Activated naive CD8-positive, alpha-beta T cell treated with anti-CD3 and anti-CD28 coated beads, Interleukin-2, amount 10 ng/mL, durations not matched to agents 7 days and 5 days (primary cell): ENCODE data around the gene ACYP2. TPM values are rescaled to one million over a fixed set of nuclear protein-coding genes. Genes with fewer than 3 reads are reported as not detected.
"Not testable (repeated sequence)": the region's sequence is repeated elsewhere in the genome, so short reads cannot be mapped to it uniquely, and the experiment has no call there.

Source experiments
- ATAC-seq: fragments of 150-1000 bp; cut with Tn5 transposase; one replicate; pipeline ENCODE4 v1.10.0; 2021; ENCODE audit warnings: low read depth, moderate library complexity
- POLR2A ChIA-PET: fragments of 350-600 bp; sonication (Branson Sonifier 250); formaldehyde crosslinking; loops from one replicate; lab custom pipeline; 2021; ENCODE audit warnings: antibody characterized with exemption; lab: Charles Lee
- DNase-seq: peaks from one replicate; pipeline ENCODE4 v3.0.0; 2021
- H3K27ac Mint-ChIP-seq: one replicate; pipeline ENCODE4 v1.8.0; 2022; ENCODE audit warnings: mild to moderate bottlenecking, mixed read lengths
- H3K27me3 Mint-ChIP-seq: one replicate; pipeline ENCODE4 v1.8.0; 2022; ENCODE audit warnings: mild to moderate bottlenecking, moderate library complexity, mixed read lengths
- H3K36me3 Mint-ChIP-seq: one replicate; pipeline ENCODE4 v1.8.0; 2021; ENCODE audit warnings: mild to moderate bottlenecking, mixed read lengths
- H3K4me1 Mint-ChIP-seq: one replicate; pipeline ENCODE4 v1.8.0; 2021; ENCODE audit warnings: mixed read lengths
- H3K4me3 Mint-ChIP-seq: one replicate; pipeline ENCODE4 v1.8.0; 2022; ENCODE audit warnings: mild to moderate bottlenecking, moderate library complexity, mixed read lengths
- H3K9me3 Mint-ChIP-seq: one replicate; pipeline ENCODE4 v1.8.0; 2021; ENCODE audit warnings: mixed read lengths
- total RNA-seq, 2 experiments: library from RNA; stranded (reverse); gene quantifications; one replicate each; pipeline ENCODE4 v1.2.3, GENCODE V29; 2021

The ACYP2 gene
- 10 to 100 TPM; 13.9 TPM for total RNA-seq

GRCh38 chr2:54115284-54116137 lies at the start of gene ACYP2:
Gene ACYP2 (plus strand): TSS chr2:54115615.
- peak within 1 kb of the TSS; percentile 94 for H3K4me3 Mint-ChIP-seq
- ATAC-seq: peak; percentile 91
- H3K9me3 Mint-ChIP-seq: peaks cover 14% of the 10 kb centered on the region

GRCh38 chr2:54065891-54066290 lies 49.5 kb upstream of the ACYP2 start:
- no peak for ATAC-seq
- Mint-ChIP-seq H3K4me3 (no peak overlapping the region), H3K9me3 (peaks cover 2% of the 10 kb centered on the region), H3K36me3 (peaks cover 3% of the 10 kb centered on the region), H3K27ac (no peak overlapping the region), H3K4me1 (peaks cover 1% of the 10 kb centered on the region), H3K27me3 (no peaks in the 10 kb centered on the region)
- no peak for DNase-seq
- POLR2A ChIA-PET: no interaction called here

More at GRCh38 chr2:54115284-54116137, at the start of gene ACYP2:
- Mint-ChIP-seq H3K27me3 (no peaks in the 10 kb centered on the region), H3K27ac (peak within 1 kb of the TSS; percentile 98), H3K36me3 (peaks cover 28% of the 10 kb centered on the region), H3K4me1 (peaks cover 11% of the 10 kb centered on the region)
- POLR2A ChIA-PET: interaction anchor here (0.9 to 1.8 kb wide), 3 partner anchors 12 to 444 kb away, joined by 3 to 9 read pairs (median 4); partner anchors contain the start of gene PSME4
- peak; percentile 91 for DNase-seq

GRCh38 chr2:54067851-54068375 lies 47.5 kb upstream of the ACYP2 start:
- H3K4me3 Mint-ChIP-seq: no peak overlapping the region
- H3K27me3 Mint-ChIP-seq: no peaks in the 10 kb centered on the region
- DNase-seq (no peak), ATAC-seq (no peak)
- H3K4me1 Mint-ChIP-seq: no peaks in the 10 kb centered on the region
- POLR2A ChIA-PET: no interaction called here
- H3K36me3 Mint-ChIP-seq: peaks cover 1% of the 10 kb centered on the region
- H3K27ac Mint-ChIP-seq: no peak overlapping the region
- no peaks in the 10 kb centered on the region for H3K9me3 Mint-ChIP-seq

GRCh38 chr2:54072483-54072882 lies 42.9 kb upstream of the ACYP2 start:
- H3K4me1 Mint-ChIP-seq, H3K27me3 Mint-ChIP-seq, H3K27ac Mint-ChIP-seq, H3K9me3 Mint-ChIP-seq, H3K36me3 Mint-ChIP-seq, ATAC-seq, H3K4me3 Mint-ChIP-seq, DNase-seq: not testable (repeated sequence)
- POLR2A ChIA-PET: interaction anchor here (0.7 kb wide), 2 partner anchors 72 to 787 kb away, joined by 4 read pairs; no protein-coding TSS in a partner anchor

GRCh38 chr2:54073796-54074195 lies 41.6 kb upstream of the ACYP2 start:
- ATAC-seq (no peak), DNase-seq (no peak)
- Mint-ChIP-seq H3K27me3 (no peaks in the 10 kb centered on the region), H3K4me1 (peaks cover 6% of the 10 kb centered on the region), H3K4me3 (no peak overlapping the region), H3K27ac (no peak overlapping the region), H3K9me3 (no peaks in the 10 kb centered on the region), H3K36me3 (no peaks in the 10 kb centered on the region)
- POLR2A ChIA-PET: no interaction called here

- H3K27me3 Mint-ChIP-seq: no peaks in the 10 kb centered on the region
- no peaks in the 10 kb centered on the region for H3K36me3 Mint-ChIP-seq
- DNase-seq (no peak), ATAC-seq (no peak)
- POLR2A ChIA-PET: no interaction called here
- peaks cover 6% of the 10 kb centered on the region for H3K4me1 Mint-ChIP-seq
- H3K4me3 Mint-ChIP-seq: no peak overlapping the region
- H3K27ac Mint-ChIP-seq: no peak overlapping the region
- H3K9me3 Mint-ChIP-seq: no peaks in the 10 kb centered on the region
Observed at GRCh38 chr2:54074606-54075341, 40.6 kb upstream of the ACYP2 start.

GRCh38 chr2:54076586-54076985 lies 38.8 kb upstream of the ACYP2 start:
- H3K27me3 Mint-ChIP-seq: no peaks in the 10 kb centered on the region
- H3K9me3 Mint-ChIP-seq: no peaks in the 10 kb centered on the region
- ATAC-seq (no peak), DNase-seq (no peak)
- no peak overlapping the region for H3K27ac Mint-ChIP-seq
- peaks cover 8% of the 10 kb centered on the region for H3K4me1 Mint-ChIP-seq
- POLR2A ChIA-PET: no interaction called here
- H3K36me3 Mint-ChIP-seq: peaks cover 1% of the 10 kb centered on the region
- no peak overlapping the region for H3K4me3 Mint-ChIP-seq

GRCh38 chr2:54077088-54077900 lies 38.1 kb upstream of the ACYP2 start:
- Mint-ChIP-seq H3K4me1 (peaks cover 12% of the 10 kb centered on the region), H3K27me3 (no peaks in the 10 kb centered on the region), H3K9me3 (no peaks in the 10 kb centered on the region), H3K36me3 (peaks cover 2% of the 10 kb centered on the region), H3K4me3 (no peak overlapping the region), H3K27ac (no peak overlapping the region)
- no peak for DNase-seq
- no peak for ATAC-seq
- POLR2A ChIA-PET: no interaction called here

- ATAC-seq (no peak), DNase-seq (no peak)
- H3K36me3 Mint-ChIP-seq: peaks cover 2% of the 10 kb centered on the region
- H3K27me3 Mint-ChIP-seq: no peaks in the 10 kb centered on the region
- H3K27ac Mint-ChIP-seq: no peak overlapping the region
- H3K9me3 Mint-ChIP-seq: no peaks in the 10 kb centered on the region
- H3K4me1 Mint-ChIP-seq: peaks cover 10% of the 10 kb centered on the region
- POLR2A ChIA-PET: no interaction called here
- no peak overlapping the region for H3K4me3 Mint-ChIP-seq
Observed at GRCh38 chr2:54079331-54079730, 36.1 kb upstream of the ACYP2 start.

GRCh38 chr2:54081574-54081973 lies 33.8 kb upstream of the ACYP2 start:
- no peaks in the 10 kb centered on the region for H3K27me3 Mint-ChIP-seq
- peaks cover 2% of the 10 kb centered on the region for H3K36me3 Mint-ChIP-seq
- no peak for DNase-seq
- POLR2A ChIA-PET: no interaction called here
- ATAC-seq: peak; percentile 36
- no peaks in the 10 kb centered on the region for H3K9me3 Mint-ChIP-seq
- H3K4me3 Mint-ChIP-seq: no peak overlapping the region
- H3K4me1 Mint-ChIP-seq: peaks cover 10% of the 10 kb centered on the region
- no peak overlapping the region for H3K27ac Mint-ChIP-seq

- no peaks in the 10 kb centered on the region for H3K27me3 Mint-ChIP-seq
- H3K4me3 Mint-ChIP-seq: no peak overlapping the region
- no peak for ATAC-seq
- no peaks in the 10 kb centered on the region for H3K9me3 Mint-ChIP-seq
- H3K4me1 Mint-ChIP-seq: peaks cover 5% of the 10 kb centered on the region
- no peak overlapping the region for H3K27ac Mint-ChIP-seq
- peaks cover 2% of the 10 kb centered on the region for H3K36me3 Mint-ChIP-seq
- DNase-seq: no peak
- POLR2A ChIA-PET: no interaction called here
Observed at GRCh38 chr2:54083021-54083420, 32.4 kb upstream of the ACYP2 start.

- Mint-ChIP-seq H3K36me3 (peaks cover 2% of the 10 kb centered on the region), H3K27me3 (no peaks in the 10 kb centered on the region), H3K4me3 (no peak overlapping the region), H3K4me1 (peaks cover 5% of the 10 kb centered on the region), H3K27ac (no peak overlapping the region), H3K9me3 (no peaks in the 10 kb centered on the region)
- DNase-seq (no peak), ATAC-seq (no peak)
- POLR2A ChIA-PET: no interaction called here
Observed at GRCh38 chr2:54083445-54083844, 32.0 kb upstream of the ACYP2 start.

GRCh38 chr2:54084600-54084999 lies 30.8 kb upstream of the ACYP2 start:
- POLR2A ChIA-PET: no interaction called here
- Mint-ChIP-seq H3K9me3 (no peaks in the 10 kb centered on the region), H3K27ac (no peak overlapping the region), H3K4me3 (no peak overlapping the region), H3K4me1 (peaks cover 5% of the 10 kb centered on the region), H3K27me3 (no peaks in the 10 kb centered on the region), H3K36me3 (peaks cover 2% of the 10 kb centered on the region)
- ATAC-seq (no peak), DNase-seq (no peak)
